ENCODE data around the gene CARMIL3.

- TF ChIP-seq CTCF (IDR thresholded peaks at IDR 0.05; ENCODE audit: low read depth, low read length), result no peak
- no peak for TF ChIP-seq MAX (IDR thresholded peaks at IDR 0.05; ENCODE audit: low read depth, low read length)
These were observed 44.9 kb downstream of the CARMIL3 start for GRCh38 chr14:24096545-24097181.

Data from NB4 (cell line).